SK-N-SH (cell line): ENCODE data around the gene TFPI.

ENCODE experiments used
- CTCF ChIP-seq: fragments of 200-600 bp; sonication (generic); IDR thresholded peaks from 2 replicates; pipeline ENCODE4 v1.6.1; 2017; ENCODE audit warnings: antibody characterized with exemption, mild to moderate bottlenecking, moderate library complexity
- FOSL2 ChIP-seq: IDR thresholded peaks from 2 replicates; pipeline ENCODE4 v1.4.0; 2012; ENCODE audit warnings: low read depth, mild to moderate bottlenecking, moderate library complexity, borderline replicate concordance
- PBX3 ChIP-seq: IDR thresholded peaks from 2 replicates; pipeline ENCODE4; 2012
- REST ChIP-seq: IDR thresholded peaks from 2 replicates; pipeline ENCODE4 v1.6.1; 2012; ENCODE audit warnings: mild to moderate bottlenecking, low read depth, low read length, moderate library complexity
- TAF1 ChIP-seq: IDR thresholded peaks from 2 replicates; pipeline ENCODE4 v1.6.1; 2012; ENCODE audit warnings: low read depth, mild to moderate bottlenecking, low read length, moderate library complexity, borderline replicate concordance
- TCF12 ChIP-seq: IDR thresholded peaks from 2 replicates; pipeline ENCODE4 v1.4.0; 2012

- TF ChIP-seq CTCF, result no peak
- TF ChIP-seq TCF12, result no peak
- no peak for TF ChIP-seq REST
- TF ChIP-seq FOSL2, result no peak
- no peak for TF ChIP-seq TAF1
- TF ChIP-seq PBX3, result no peak
These were observed 39.5 kb upstream of the TFPI start for GRCh38 chr2:187593697-187594096.
